Large intestine (tissue), 3 donors: ENCODE results near the gene AGBL5. TPM values are rescaled to one million over a fixed set of nuclear protein-coding genes. Genes with fewer than 3 reads are reported as not detected.

Source experiments
- DNase-seq, 2 donors: peaks; one replicate each; pipeline versions ENCODE4 v3.0.0 to v3.0.0-alpha.2; 2013
- H3K27ac ChIP-seq: one replicate; pipeline ENCODE4 v1.5.1; 2013; ENCODE audit warnings: low read length
- H3K27me3 ChIP-seq: 2 replicates; pipeline ENCODE4 v1.6.1; 2013; ENCODE audit warnings: low read length; ENCODE audit not compliant: control insufficient read depth, insufficient read depth
- H3K36me3 ChIP-seq: 2 replicates; pipeline ENCODE4 v1.6.1; 2013; ENCODE audit warnings: low read length; ENCODE audit not compliant: control insufficient read depth, insufficient read depth
- H3K4me1 ChIP-seq: one replicate; pipeline ENCODE4 v1.6.1; 2013; ENCODE audit warnings: low read length; ENCODE audit not compliant: control insufficient read depth, insufficient read depth
- H3K4me3 ChIP-seq: one replicate; pipeline ENCODE4 v1.5.1; 2013; ENCODE audit warnings: low read length
- H3K9me3 ChIP-seq: one replicate; pipeline ENCODE4 v1.6.1; 2013; ENCODE audit warnings: mild to moderate bottlenecking, low read depth, low read length, moderate library complexity; ENCODE audit not compliant: control insufficient read depth
- WGBS: methylation state at CpG from one replicate; pipeline ENCODE4 v1.1.5; 2013; ENCODE audit warnings: low lambda C conversion rate; ENCODE audit not compliant: insufficient coverage; 5-methylcytosine and 5-hydroxymethylcytosine counted together
- polyA plus RNA-seq: library from polyadenylated mRNA; unstranded; fragments of 120-200 nt; gene quantifications from one replicate; pipeline ENCODE4 v1.2.1, GENCODE V29; 2013

Gene AGBL5
- polyA plus RNA-seq, 1 donor: 28.3 TPM

DNA sequence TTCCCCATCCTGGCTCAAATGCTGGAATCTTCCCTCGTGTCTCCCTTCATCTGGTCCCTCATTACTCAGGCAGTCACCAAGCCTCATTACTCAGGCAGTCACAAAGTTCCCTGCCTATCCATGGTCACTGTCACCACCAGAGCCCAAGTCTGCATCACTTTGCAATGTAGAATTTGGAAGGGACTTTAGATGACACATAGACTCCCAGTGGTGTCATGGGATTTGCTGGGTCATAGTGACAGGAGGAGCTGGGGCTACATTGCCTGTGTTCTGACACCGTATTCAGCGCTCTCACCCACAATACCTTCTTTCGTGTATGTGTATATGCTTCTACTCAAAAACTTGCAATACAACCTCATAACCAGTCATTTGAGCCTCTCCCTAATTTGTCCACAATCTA, 24.9 kb downstream of the AGBL5 start:
- Histone ChIP-seq H3K4me1 (peaks cover 14% of the 10 kb centered on the region), H3K27me3 (peaks cover 8% of the 10 kb centered on the region), H3K4me3 (no peak overlapping the region), H3K27ac (no peak overlapping the region), H3K36me3 (no peaks in the 10 kb centered on the region), H3K9me3 (peaks cover 8% of the 10 kb centered on the region)
- no peak for DNase-seq
- WGBS: 70% methylated on average over 2 of the region's 4 CpGs

DNA sequence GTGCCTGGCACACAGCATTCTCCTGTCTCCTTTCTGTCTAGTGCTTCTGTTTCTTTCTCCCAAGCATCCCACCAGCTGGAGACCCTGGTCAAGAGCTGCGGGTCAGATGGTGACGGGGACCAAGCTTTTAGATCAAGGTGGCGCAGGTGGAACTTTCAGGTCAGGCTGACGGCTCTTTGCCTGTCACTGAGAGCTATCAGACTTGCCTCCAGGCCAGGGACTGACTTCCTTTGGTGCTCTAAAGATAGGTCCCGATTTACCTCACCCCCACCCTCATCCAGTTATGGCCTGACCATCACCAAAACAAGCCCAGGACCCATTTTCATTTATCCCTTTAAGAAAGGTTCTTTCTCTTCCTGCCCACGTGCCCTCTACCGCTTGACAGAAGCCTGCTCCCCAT, 25.8 kb downstream of the AGBL5 start:
- 88% methylated on average over 2 of the region's 7 CpGs for WGBS
- peaks cover 17% of the 10 kb centered on the region for H3K4me1 ChIP-seq
- H3K27ac ChIP-seq: no peak overlapping the region
- no peaks in the 10 kb centered on the region for H3K36me3 ChIP-seq
- peaks cover 8% of the 10 kb centered on the region for H3K27me3 ChIP-seq
- no peak overlapping the region for H3K4me3 ChIP-seq
- DNase-seq: no peak
- peaks cover 8% of the 10 kb centered on the region for H3K9me3 ChIP-seq

DNA sequence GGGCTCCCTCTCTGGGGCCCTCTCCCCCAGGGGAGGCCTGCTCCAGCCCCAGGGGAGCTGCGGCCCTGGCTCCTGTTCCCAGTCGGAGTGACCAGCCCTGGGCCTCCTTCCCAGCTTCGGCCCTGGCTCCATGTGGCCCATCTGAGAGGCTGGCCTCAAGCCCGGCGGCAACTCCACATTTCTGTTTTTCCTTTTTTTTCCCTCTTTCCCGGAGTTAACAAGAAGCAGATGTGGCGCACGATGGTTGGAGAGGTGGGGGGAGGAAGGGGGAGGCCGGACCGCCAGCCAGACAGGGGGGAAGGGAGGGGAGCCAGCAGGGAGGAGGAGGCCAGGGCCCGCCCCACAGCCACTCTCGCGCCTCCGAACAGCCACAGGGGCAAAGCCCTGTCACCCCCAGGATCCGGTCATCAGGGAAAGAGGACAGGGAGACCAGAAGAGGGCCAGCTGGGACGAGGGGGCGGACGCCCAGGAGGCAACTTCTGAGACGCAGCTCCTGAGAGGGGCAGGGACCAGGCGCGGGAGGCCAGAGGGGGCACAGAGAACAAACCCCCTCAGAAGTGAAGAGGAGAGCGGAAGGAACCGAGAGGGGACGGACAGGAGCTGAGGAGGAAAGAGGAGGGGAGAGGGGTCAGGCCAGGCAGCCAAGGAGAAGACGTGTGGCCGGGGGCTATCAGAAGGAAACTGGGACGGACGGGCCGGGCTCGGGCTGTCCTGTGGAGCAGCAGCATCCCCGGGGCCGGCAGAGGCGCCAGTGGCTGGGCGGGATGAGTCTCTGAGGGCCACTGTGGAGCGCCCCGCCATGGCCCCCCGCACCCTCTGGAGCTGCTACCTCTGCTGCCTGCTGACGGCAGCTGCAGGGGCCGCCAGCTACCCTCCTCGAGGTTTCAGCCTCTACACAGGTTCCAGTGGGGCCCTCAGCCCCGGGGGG, 27.1 kb downstream of the AGBL5 start, which contains the start of gene EMILIN1:
TSS of gene EMILIN1 (plus strand) at position 349 of the 928 bp plus-strand sequence. CDS start at position 800, 451 bp downstream.
- Histone ChIP-seq H3K4me1 (peaks cover 11% of the 10 kb centered on the region), H3K27me3 (peaks cover 8% of the 10 kb centered on the region), H3K4me3 (peak within 1 kb of the TSS; percentile 50), H3K9me3 (peaks cover 8% of the 10 kb centered on the region), H3K27ac (peak within 1 kb of the TSS; percentile 66), H3K36me3 (peaks cover 5% of the 10 kb centered on the region)
- WGBS: no CpG with 5 or more reads among the region's 41 CpGs
- peak; percentile 57 to 67 for DNase-seq

DNA sequence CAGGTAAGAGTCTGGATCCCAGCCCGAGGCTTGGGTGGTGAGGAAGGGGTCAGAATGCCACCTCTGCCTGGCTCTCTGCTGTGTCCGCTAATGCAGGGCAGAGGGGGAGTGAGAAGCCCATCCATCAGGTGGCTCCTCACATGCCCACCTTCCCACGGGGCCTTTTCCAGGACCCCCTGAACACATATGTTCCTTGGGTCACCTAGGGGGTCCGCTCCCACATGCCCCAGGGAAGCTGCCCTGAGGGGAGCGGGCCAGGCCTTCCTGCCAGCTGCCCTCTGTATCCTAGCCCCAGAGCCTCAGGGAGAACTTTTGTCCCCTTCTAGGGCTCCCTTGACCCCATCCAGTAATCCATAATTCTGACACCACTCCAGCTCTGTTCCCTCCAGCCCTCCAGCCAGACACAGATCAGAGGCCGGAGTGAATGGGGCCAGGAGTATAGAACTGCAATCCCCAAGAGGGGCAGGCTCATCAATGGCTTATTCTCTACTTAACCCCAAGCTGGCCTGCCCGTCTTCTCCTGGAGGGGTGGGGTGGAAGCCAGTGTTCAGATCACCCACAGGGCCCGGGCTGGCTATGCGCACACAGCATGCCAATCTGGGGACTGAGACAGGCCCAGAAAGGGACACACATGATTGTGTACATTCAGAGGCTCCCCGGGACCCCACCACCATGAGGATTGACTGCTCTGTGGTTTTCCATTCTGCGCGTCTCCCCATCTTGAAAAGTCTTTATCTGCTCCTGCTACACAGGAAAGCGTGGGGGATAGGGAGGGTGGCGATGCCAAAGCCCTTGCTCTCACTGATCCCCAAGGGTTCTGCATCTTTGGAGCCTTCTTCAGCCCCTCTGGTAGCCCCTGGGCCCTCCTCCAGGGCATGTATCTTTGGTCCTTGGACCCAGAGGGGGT, 28.0 kb downstream of the AGBL5 start:
- H3K27ac ChIP-seq: peak overlapping the region; percentile 66
- H3K36me3 ChIP-seq: peaks cover 5% of the 10 kb centered on the region
- peaks cover 8% of the 10 kb centered on the region for H3K27me3 ChIP-seq
- H3K9me3 ChIP-seq: peaks cover 8% of the 10 kb centered on the region
- DNase-seq: no peak
- no CpG with 5 or more reads among the region's 14 CpGs for WGBS
- peaks cover 7% of the 10 kb centered on the region for H3K4me1 ChIP-seq
- peak overlapping the region; percentile 50 for H3K4me3 ChIP-seq

DNA sequence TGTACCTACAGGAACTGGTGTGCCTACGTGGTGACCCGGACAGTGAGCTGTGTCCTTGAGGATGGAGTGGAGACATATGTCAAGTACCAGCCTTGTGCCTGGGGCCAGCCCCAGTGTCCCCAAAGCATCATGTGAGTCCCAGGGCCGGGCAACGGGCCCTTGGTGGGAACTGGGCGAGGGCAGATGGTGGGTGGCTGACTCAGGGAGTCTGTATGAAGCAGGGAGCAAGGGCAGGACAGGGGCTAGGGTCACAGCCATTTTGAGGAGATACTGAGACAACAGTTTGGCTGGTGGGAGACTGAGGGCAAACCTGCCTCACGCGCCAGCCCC, 28.6 kb downstream of the AGBL5 start:
- Histone ChIP-seq H3K27me3 (peaks cover 8% of the 10 kb centered on the region), H3K9me3 (peaks cover 8% of the 10 kb centered on the region), H3K4me1 (peaks cover 9% of the 10 kb centered on the region), H3K36me3 (peaks cover 5% of the 10 kb centered on the region), H3K4me3 (peak overlapping the region; percentile 50), H3K27ac (peak overlapping the region; percentile 16)
- no CpG with 5 or more reads among the region's 7 CpGs for WGBS
- DNase-seq: no peak

DNA sequence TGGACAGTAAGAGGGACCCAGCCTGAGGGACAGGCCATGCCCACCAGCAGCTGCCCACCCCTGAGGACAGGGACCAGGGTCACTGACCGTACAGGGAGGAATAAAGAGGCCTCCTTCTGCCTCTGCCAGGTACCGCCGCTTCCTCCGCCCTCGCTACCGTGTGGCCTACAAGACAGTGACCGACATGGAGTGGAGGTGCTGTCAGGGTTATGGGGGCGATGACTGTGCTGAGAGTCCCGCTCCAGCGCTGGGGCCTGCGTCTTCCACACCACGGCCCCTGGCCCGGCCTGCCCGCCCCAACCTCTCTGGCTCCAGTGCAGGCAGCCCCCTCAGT, 29.1 kb downstream of the AGBL5 start:
- peaks cover 13% of the 10 kb centered on the region for H3K4me1 ChIP-seq
- WGBS: no CpG with 5 or more reads among the region's 14 CpGs
- peaks cover 5% of the 10 kb centered on the region for H3K36me3 ChIP-seq
- peaks cover 8% of the 10 kb centered on the region for H3K27me3 ChIP-seq
- H3K4me3 ChIP-seq: peak overlapping the region; percentile 50
- H3K9me3 ChIP-seq: peaks cover 8% of the 10 kb centered on the region
- H3K27ac ChIP-seq: peak overlapping the region; percentile 16
- DNase-seq: no peak

DNA sequence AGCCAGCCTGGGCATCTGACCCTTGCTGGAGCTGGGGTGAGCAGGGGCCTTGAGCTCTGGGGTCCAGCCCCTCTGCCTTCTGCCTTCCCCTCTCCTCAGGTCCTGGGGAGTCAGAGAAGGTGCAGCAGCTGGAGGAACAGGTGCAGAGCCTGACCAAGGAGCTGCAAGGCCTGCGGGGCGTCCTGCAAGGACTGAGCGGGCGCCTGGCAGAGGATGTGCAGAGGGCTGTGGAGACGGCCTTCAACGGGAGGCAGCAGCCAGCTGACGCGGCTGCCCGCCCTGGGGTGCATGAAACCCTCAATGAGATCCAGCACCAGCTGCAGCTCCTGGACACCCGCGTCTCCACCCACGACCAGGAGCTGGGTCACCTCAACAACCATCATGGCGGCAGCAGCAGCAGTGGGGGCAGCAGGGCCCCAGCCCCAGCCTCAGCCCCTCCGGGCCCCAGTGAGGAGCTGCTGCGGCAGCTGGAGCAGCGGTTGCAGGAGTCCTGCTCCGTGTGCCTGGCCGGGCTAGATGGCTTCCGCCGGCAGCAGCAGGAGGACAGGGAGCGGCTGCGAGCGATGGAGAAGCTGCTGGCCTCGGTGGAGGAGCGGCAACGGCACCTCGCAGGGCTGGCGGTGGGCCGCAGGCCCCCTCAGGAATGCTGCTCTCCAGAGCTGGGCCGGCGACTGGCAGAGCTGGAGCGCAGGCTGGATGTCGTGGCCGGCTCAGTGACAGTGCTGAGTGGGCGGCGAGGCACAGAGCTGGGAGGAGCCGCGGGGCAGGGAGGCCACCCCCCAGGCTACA, 30.7 kb downstream of the AGBL5 start:
- WGBS: no CpG with 5 or more reads among the region's 38 CpGs
- H3K27ac ChIP-seq: no peak overlapping the region

DNA sequence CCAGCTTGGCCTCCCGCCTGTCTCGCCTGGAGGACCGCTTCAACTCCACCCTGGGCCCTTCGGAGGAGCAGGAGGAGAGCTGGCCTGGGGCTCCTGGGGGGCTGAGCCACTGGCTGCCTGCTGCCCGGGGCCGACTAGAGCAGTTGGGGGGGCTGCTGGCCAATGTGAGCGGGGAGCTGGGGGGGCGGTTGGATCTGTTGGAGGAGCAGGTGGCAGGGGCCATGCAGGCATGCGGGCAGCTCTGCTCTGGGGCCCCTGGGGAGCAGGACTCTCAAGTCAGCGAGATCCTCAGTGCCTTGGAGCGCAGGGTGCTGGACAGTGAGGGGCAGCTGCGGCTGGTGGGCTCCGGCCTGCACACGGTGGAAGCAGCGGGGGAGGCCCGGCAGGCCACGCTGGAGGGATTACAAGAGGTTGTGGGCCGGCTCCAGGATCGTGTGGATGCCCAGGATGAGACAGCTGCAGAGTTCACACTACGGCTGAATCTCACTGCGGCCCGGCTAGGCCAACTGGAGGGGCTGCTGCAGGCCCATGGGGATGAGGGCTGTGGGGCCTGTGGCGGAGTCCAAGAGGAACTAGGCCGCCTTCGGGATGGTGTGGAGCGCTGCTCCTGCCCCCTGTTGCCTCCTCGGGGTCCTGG, 31.4 kb downstream of the AGBL5 start:
- Histone ChIP-seq H3K4me1 (peaks cover 15% of the 10 kb centered on the region), H3K36me3 (peaks cover 5% of the 10 kb centered on the region), H3K9me3 (peaks cover 8% of the 10 kb centered on the region), H3K27ac (no peak overlapping the region), H3K27me3 (peaks cover 5% of the 10 kb centered on the region), H3K4me3 (no peak overlapping the region)
- no CpG with 5 or more reads among the region's 27 CpGs for WGBS
- DNase-seq: no peak

More for the DNA sequence above, 30.7 kb downstream of the AGBL5 start:
- DNase-seq: no peak
- Histone ChIP-seq H3K36me3 (peaks cover 5% of the 10 kb centered on the region), H3K27me3 (peaks cover 7% of the 10 kb centered on the region), H3K4me3 (no peak overlapping the region), H3K9me3 (peaks cover 8% of the 10 kb centered on the region), H3K4me1 (peaks cover 15% of the 10 kb centered on the region)

DNA sequence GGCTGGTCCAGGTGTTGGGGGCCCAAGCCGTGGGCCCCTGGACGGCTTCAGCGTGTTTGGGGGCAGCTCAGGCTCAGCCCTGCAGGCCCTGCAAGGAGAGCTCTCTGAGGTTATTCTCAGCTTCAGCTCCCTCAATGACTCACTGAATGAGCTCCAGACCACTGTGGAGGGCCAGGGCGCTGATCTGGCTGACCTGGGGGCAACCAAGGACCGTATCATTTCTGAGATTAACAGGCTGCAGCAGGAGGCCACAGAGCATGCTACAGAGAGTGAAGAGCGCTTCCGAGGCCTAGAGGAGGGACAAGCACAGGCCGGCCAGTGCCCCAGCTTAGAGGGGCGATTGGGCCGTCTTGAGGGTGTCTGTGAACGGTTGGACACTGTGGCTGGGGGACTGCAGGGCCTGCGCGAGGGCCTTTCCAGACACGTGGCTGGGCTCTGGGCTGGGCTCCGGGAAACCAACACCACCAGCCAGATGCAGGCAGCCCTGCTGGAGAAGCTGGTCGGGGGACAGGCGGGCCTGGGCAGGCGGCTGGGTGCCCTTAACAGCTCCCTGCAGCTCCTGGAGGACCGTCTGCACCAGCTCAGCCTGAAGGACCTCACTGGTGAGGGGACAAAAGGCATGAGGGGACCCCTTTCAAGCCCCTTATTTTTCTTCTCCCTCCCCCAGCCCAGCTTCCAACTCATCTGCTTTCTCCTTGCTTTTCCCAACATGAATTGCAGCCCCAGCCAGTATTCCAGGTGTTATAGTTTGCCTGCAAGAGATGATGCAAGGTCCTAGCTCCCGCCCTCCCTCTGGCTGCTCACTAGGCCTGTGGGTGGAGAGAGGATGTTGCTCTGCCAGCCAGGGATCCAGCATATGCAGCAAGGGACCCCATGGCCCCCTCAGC, 32.2 kb downstream of the AGBL5 start:
- H3K27ac ChIP-seq: no peak overlapping the region
- peaks cover 15% of the 10 kb centered on the region for H3K4me1 ChIP-seq
- H3K4me3 ChIP-seq: no peak overlapping the region
- H3K27me3 ChIP-seq: peaks cover 4% of the 10 kb centered on the region
- H3K9me3 ChIP-seq: peaks cover 5% of the 10 kb centered on the region
- no CpG with 5 or more reads among the region's 20 CpGs for WGBS
- peaks cover 5% of the 10 kb centered on the region for H3K36me3 ChIP-seq
- DNase-seq: no peak
